GM19438 (cell line): ENCODE measurements around the gene DCBLD1.
"Not testable (repeated sequence)": the region's sequence is repeated elsewhere in the genome, so short reads cannot be mapped to it uniquely, and the experiment has no call there.

Experiments
- ATAC-seq: cut with Tn5 transposase; IDR thresholded peaks from one replicate; pipeline ENCODE4 v1.9.1; 2021; ENCODE audit warnings: low read depth; ENCODE audit not compliant: unreplicated experiment

Gene DCBLD1

DNA sequence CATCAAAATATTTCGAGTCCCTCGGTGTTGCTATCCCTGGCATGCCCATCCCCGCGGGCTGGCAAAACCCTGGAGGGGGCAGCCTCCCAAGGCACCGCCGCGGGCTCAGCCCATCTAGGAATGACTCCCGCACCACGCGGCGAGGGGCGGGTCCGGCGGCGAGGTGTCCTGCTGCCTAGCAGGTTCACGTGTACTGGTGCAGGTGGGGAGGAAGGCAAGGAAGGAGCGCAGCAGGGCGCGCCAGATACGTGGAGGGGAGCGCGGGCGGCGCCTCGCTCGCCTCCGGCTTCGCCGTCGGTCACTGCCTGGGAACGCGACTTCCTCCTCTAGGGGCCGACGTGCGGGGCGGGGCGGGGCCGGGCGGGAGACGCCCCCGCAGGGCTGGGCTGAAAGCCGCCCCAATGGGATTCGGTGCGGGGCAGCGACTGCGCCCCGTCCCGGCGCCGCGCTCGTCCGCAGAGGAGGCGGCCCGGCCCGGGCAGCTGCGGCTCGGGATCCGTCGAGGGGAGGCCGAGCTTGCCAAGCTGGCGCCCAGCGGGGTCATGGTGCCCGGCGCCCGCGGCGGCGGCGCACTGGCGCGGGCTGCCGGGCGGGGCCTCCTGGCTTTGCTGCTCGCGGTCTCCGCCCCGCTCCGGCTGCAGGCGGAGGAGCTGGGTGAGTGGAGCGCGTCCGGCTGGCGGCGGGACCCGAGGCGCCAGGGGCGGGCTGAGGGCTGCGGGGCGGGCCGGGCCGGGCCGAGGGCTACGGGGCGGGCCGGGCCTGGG, at the start of gene DCBLD1:
TSS of gene DCBLD1 (plus strand) at position 435 of the 764 bp plus-strand sequence. CDS start at position 543, 108 bp downstream.
- peak; percentile 79 for ATAC-seq

- ATAC-seq, result no peak
These were observed 41.6 kb upstream of the DCBLD1 start for GRCh38 chr6:117440706-117441525.

DNA sequence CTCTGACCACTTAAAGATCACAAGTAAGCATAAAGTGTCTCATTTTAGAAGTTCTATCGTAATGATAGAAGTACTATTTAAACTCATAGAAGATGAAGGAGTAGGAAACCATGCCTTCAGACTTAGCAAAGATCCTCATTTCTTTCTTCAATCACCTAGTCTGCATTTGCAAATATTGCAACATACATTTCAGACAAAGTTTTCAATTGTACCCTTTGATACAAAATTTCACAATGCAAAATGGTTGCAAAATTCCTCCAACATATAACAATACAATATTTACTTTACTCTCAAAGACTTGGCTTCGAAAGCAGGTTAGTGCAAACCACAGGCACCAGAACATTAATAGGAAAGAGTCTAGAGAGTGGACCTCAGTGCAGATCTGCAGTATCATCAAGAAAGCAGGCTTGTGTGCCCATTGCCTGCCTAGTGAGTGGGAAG, 40.6 kb upstream of the DCBLD1 start:
- ATAC-seq, result no peak

GRCh38 chr6:117442313-117442712, 40.2 kb upstream of the DCBLD1 start:
- not testable (repeated sequence) for ATAC-seq

GRCh38 chr6:117444600-117444999, 37.9 kb upstream of the DCBLD1 start:
- no peak for ATAC-seq

GRCh38 chr6:117446861-117447260, 35.6 kb upstream of the DCBLD1 start:
- no peak for ATAC-seq

DNA sequence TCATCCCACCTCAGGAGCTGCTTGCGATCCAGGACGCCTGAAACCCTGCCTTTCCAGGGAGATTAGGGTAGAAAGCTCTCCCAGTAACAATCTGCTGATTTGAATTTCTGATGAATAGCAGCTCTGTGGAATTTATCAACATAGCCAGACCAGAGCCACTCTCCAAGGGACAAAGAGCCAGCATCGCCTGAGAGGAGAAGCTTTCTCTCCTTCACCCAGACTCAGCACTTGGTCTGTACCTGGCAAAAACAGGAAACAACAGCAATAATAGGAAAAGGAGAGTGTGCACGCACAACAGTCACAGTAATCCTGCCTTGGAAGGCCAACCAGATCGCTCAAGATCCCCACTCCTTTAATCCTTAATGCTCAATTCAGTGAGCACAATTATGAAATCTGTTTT, 34.5 kb upstream of the DCBLD1 start:
- ATAC-seq, result no peak

DNA sequence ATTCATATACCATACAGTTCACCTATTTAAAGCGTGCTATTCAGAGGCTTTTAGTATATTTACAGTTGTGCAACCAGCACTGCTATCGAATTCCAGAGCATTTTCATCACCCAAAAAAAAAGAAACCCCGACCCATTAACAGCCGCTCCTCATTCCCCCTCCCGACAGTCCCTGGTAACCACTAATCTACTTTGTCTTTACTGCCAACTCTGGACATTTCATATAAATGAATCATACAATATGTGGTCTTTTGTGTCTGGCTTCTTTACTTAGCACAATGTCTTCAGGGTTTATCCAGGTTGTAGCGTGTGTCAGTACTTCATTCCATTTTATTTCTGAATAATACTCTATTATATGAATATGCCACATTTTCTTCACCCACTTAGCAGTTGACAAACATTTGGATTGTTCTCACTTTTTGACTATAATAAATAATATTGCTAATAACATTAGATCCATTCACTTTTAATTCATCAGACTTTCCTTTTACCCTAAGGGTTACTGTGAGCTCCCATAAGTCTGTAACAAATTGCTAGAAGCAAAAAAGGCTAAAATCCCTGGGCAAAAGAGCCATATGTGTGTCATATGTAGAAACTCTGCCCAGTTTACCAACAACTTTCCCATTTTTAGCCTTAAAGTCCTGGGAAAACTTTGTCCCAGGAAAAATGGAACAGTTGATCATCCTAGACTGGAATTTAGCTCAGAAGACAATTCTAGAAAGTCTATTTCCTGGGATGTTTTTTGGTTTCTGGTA, 33.6 kb upstream of the DCBLD1 start:
- ATAC-seq, result no peak

- no peak for ATAC-seq
These were observed 32.7 kb upstream of the DCBLD1 start for GRCh38 chr6:117449549-117450439.

- ATAC-seq, result no peak
These were observed 30.8 kb upstream of the DCBLD1 start for GRCh38 chr6:117451671-117452070.

- ATAC-seq, result no peak
These were observed 26.2 kb upstream of the DCBLD1 start for GRCh38 chr6:117456250-117456649.

GRCh38 chr6:117456998-117457397, 25.5 kb upstream of the DCBLD1 start:
- ATAC-seq, result no peak

- ATAC-seq, result no peak
These were observed 23.1 kb upstream of the DCBLD1 start for GRCh38 chr6:117459204-117459944.

- ATAC-seq, result no peak
These were observed 18.5 kb upstream of the DCBLD1 start for GRCh38 chr6:117463762-117464665.

DNA sequence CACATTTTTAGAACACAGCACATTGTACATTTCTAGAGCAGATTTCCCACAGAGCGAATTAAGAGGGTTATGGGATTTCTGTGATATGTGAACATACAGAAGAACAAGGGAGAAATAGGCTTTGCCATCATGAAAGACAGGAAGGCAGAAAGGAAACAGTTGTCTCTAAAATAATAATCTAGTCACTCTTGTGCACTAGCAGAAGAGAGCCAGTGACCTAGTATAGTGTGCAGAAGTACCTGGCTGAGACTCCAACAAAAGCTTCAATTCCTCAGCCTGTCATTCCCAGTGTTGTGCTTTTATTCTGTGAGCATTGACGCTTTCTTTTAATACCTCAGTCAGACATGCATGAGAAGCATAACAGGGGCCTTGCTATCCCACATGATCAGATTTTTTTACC, 17.8 kb upstream of the DCBLD1 start:
- ATAC-seq, result no peak

DNA sequence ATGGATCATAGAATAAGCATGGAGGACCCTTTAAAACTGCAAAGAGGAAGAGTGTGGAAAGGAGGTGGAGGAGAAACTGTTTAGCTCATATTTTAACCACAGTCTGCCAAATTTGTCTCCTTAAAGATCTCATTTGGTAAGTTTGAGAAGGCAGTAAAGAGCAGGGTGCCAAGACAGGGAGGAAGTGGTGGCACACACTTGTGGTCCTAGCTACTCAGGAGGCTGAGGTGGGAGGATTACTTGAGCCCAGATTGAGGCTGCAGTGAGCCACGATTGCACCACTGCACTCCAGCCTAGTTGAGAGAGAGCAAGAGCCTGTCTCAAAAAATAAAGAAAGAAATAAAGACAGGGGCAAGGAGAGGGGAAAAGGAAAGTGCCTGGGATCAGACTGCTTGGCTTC, 16.8 kb upstream of the DCBLD1 start:
- no peak for ATAC-seq

DNA sequence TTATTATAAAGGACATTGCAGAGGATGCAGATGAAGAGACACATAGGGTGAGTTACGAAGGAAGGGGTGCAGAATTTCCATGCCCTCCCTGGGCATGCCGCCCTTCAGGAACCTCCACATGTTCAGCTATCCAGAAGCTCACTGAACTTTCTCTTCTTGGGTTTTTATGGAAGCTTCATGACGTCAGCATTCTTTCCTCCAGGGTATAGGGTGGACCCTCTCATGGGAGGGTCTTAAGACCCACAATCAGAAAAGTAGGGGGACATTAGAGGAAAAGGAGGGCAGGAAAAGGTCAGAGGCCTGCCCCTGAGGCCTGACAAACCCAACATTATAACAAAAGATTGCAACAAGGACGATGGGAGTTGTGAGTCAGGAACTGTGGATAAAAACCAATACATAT, 14.6 kb upstream of the DCBLD1 start:
- ATAC-seq, result no peak

- ATAC-seq, result not testable (repeated sequence)
These were observed 13.9 kb upstream of the DCBLD1 start for GRCh38 chr6:117468527-117468926.
